ENCODE measurements around the gene POLR2H. TPM values are rescaled to one million over a fixed set of nuclear protein-coding genes. Genes with fewer than 3 reads are reported as not detected.
A peak's percentile ranks its signal among the peaks of the same experiment; 100 is the strongest.

Gene POLR2H
- total and polyA plus RNA-seq, 4 donors: 46.4 to 139 (median 82.4) TPM

DNA sequence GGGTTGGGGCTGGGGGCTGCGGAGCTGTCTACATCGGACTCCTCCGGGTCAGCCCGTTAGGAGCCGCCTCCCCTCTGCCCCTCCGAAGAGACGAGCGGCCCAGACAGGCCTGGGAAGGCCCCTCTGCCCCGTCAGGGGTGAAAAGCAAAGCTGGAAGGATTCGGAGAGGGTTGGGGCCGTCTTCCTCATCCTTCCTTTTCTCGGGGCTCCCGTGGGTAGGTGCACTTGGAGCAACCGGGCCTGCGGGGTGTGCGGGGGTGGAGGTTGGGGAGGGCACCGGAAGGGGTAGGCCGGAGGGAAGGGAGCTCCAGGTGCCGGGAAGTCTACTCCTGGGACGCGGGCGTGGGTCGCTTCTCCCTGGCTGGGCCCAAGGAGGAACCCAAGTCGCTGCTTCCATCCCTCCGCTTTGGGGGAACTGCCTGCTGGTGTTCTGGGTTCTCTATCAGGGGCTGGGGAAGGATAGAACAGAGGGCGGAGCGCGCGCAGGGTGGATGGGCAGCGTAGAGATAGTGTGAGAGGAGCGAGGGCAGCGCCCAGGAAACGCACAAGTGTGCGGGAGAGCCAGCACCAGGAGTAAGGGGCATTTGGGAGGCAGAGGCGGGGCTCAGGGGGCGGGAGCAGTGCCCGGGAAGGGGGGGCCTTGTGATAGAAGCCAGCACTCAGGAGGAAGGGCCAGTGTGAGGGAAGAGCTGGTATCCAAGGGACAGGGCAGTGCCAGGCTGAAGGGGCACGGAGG, 590 bp downstream of the POLR2H start:
- H3K27me3 ChIP-seq (ENCODE audit: control insufficient read depth in 3 of 3, insufficient read depth in 3 of 3, low read length in 2 of 3): no peaks in the 10 kb centered on the region
- H3K4me3 ChIP-seq: peak overlapping the region; percentile 78
- ATAC-seq (ENCODE audit: insufficient read depth, low FRiP score): peak; percentile 37
- peak overlapping the region; percentile 46 to 99 for H3K9ac ChIP-seq (ENCODE audit: insufficient read depth in 1 of 2, low read length in 2 of 2)
- DNase-seq: peak in 1 of 3 donors; percentile 77
- H3K27ac ChIP-seq (ENCODE audit: low read depth in 1 of 2, low read length in 1 of 2): peak overlapping the region; percentile 96 to 99
- TF ChIP-seq, protein P1, sequence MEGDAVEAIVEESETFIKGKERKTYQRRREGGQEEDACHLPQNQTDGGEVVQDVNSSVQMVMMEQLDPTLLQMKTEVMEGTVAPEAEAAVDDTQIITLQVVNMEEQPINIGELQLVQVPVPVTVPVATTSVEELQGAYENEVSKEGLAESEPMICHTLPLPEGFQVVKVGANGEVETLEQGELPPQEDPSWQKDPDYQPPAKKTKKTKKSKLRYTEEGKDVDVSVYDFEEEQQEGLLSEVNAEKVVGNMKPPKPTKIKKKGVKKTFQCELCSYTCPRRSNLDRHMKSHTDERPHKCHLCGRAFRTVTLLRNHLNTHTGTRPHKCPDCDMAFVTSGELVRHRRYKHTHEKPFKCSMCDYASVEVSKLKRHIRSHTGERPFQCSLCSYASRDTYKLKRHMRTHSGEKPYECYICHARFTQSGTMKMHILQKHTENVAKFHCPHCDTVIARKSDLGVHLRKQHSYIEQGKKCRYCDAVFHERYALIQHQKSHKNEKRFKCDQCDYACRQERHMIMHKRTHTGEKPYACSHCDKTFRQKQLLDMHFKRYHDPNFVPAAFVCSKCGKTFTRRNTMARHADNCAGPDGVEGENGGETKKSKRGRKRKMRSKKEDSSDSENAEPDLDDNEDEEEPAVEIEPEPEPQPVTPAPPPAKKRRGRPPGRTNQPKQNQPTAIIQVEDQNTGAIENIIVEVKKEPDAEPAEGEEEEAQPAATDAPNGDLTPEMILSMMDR (IDR thresholded peaks at IDR 0.05; ENCODE audit: control extremely low read depth, extremely low read depth): no peak
- H3K9me3 ChIP-seq (ENCODE audit: control insufficient read depth in 4 of 4, insufficient read depth in 3 of 4, low read length in 3 of 4): no peaks in the 10 kb centered on the region
- peaks cover 3 to 21% (median 13%) of the 10 kb centered on the region in 4 donors for H3K36me3 ChIP-seq (ENCODE audit: control insufficient read depth in 4 of 4, insufficient read depth in 4 of 4, low read length in 4 of 4)
- H3K4me1 ChIP-seq (ENCODE audit: control insufficient read depth in 5 of 5, insufficient read depth in 5 of 5, low read length in 5 of 5): peaks cover 0 to 36% (median 15%) of the 10 kb centered on the region in 5 donors
- WGBS, 2 donors: 0% methylated on average over 38 of the region's 38 CpGs

DNA sequence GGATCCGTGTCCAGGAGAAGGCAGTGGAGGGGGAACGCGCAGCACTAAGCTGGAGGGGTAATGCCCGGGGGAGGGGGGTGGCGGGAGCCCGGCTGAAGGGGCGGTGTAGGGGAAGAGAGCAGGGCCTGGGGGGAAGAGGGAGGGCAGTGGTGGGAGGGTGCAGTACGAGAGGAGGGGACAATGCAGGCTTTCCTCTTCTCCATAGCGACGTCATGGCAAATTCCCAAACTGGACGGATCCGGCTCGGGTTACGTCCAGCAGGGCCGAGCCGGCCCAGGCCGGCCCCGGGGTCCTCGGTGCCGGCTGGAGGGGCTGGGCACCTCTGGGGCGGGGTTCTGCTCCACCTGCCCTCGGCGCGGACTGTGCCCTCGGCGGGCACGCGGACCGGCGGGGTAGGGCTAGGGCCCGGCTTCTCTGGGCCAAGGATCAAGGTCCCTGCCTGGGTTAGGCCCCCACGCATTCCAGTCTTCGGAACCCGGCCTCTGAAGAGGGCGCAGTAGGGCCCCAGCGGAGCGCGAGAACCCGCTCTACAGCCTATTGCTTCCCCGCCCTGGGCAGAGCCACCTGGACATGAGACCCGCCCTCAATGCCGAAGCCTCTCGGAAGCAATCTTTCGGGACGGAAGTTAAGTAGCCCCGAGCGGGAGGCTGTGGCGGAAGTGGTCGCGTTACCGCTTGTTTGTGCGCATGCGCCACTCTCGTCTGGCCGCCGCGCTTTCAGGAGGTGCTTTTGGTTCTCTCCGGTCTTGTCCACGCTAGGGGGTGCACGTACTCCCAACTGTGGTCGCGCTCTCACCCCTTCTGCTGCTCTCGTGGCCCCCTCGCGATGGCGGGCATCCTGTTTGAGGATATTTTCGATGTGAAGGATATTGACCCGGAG, 1.4 kb downstream of the POLR2H start:
- TF ChIP-seq, protein P1 (IDR thresholded peaks at IDR 0.05; ENCODE audit: control extremely low read depth, extremely low read depth): peak; percentile 36
- peaks cover 4 to 25% (median 14%) of the 10 kb centered on the region in 4 donors for H3K36me3 ChIP-seq (ENCODE audit: control insufficient read depth in 4 of 4, insufficient read depth in 4 of 4, low read length in 4 of 4)
- H3K27ac ChIP-seq (ENCODE audit: low read depth in 1 of 2, low read length in 1 of 2): peak overlapping the region; percentile 96 to 99
- H3K9me3 ChIP-seq (ENCODE audit: control insufficient read depth in 4 of 4, insufficient read depth in 3 of 4, low read length in 3 of 4): no peaks in the 10 kb centered on the region
- H3K4me1 ChIP-seq (ENCODE audit: control insufficient read depth in 5 of 5, insufficient read depth in 5 of 5, low read length in 5 of 5): peaks cover 0 to 36% (median 15%) of the 10 kb centered on the region in 5 donors
- H3K27me3 ChIP-seq (ENCODE audit: control insufficient read depth in 3 of 3, insufficient read depth in 3 of 3, low read length in 2 of 3): no peaks in the 10 kb centered on the region
- DNase-seq (peak; percentile 98 to 99 (median 99)), ATAC-seq (ENCODE audit: insufficient read depth, low FRiP score) (peak; percentile 80)
- H3K9ac ChIP-seq (ENCODE audit: insufficient read depth in 1 of 2, low read length in 2 of 2): peak overlapping the region; percentile 84 to 99
- peak overlapping the region; percentile 78 for H3K4me3 ChIP-seq
- WGBS, 2 donors: 0% methylated on average over 57 to 68 of the region's 68 CpGs

DNA sequence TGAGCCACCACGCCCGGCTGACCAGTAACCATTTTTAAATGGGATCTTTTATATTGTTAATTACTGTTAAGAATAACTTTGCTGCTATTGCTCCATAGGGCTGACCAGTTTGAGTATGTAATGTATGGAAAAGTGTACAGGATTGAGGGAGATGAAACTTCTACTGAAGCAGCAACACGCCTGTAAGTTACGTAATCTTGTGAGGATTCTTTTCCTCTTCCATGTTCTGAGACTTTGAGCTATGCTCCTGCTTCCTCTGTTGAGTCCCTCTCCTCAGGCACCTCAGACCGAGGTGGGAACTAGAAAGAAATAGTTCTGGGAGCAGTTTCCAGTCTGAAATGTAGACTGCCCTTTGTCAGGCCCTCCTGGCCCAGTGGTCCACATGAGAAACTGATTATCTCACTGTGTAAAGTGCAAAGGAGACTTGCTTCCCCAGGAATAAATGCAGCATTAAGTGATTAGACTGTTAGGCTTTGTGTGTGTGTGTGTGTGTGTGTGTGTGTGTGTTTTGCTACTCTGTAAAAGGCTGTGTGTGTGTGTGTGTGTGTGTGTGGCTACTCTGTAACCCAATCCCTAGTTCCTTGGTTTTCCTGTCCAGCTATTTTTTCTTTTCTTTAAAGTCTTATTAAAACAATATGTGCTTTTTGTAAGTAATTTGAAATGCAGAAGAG, 5.2 kb downstream of the POLR2H start:
- H3K9me3 ChIP-seq (ENCODE audit: control insufficient read depth in 4 of 4, insufficient read depth in 3 of 4, low read length in 3 of 4): no peaks in the 10 kb centered on the region
- DNase-seq (no peak), ATAC-seq (ENCODE audit: insufficient read depth, low FRiP score) (no peak)
- TF ChIP-seq, protein P1 (IDR thresholded peaks at IDR 0.05; ENCODE audit: control extremely low read depth, extremely low read depth): no peak
- H3K36me3 ChIP-seq (ENCODE audit: control insufficient read depth in 4 of 4, insufficient read depth in 4 of 4, low read length in 4 of 4): peaks cover 10 to 30% (median 15%) of the 10 kb centered on the region in 4 donors
- no peak overlapping the region for H3K4me3 ChIP-seq
- WGBS, 2 donors: 72 to 82% methylated on average over 5 of the region's 5 CpGs
- H3K4me1 ChIP-seq (ENCODE audit: control insufficient read depth in 5 of 5, insufficient read depth in 5 of 5, low read length in 5 of 5): peaks cover 0 to 24% (median 7%) of the 10 kb centered on the region in 5 donors
- no peaks in the 10 kb centered on the region for H3K27me3 ChIP-seq (ENCODE audit: control insufficient read depth in 3 of 3, insufficient read depth in 3 of 3, low read length in 2 of 3)
- no peak overlapping the region for H3K27ac ChIP-seq (ENCODE audit: low read depth in 1 of 2, low read length in 1 of 2)
- no peak overlapping the region for H3K9ac ChIP-seq (ENCODE audit: insufficient read depth in 1 of 2, low read length in 2 of 2)
